ENCODE data around the gene USP7. TPM values are rescaled to one million over a fixed set of nuclear protein-coding genes. Genes with fewer than 3 reads are reported as not detected.

Gene USP7
- total RNA-seq, 2 experiments from 2014 or later, result 155 to 163 TPM

DNA sequence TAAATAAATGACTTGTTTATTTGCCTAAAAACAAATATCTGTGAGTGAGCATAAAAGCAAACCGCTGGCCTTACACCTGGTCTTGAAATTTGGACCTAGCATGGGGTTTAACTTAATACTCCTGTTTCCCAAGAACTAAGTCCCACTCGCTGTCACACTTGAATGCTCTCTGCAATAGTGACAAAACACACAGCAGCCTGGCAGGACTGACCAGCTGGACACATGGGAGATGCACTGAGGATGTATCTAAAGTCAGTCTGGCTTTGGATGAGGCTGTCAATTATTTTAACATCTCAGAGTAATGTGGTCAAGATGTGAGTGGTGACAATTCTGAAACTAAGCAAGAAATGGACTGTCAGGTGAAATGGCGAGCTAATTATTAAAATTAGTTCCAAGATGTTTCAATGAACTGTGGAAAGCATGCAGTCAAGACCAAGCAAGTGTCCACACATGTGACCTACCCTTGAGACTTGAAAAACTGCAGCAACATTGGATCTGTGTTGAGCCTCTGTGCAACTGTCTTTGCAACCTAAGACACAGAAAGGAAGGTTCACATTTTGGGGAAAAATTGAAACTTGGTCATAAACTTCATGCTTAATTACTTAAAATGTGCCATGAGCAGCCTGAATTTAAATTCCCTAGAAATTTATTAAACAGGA is 64.9 kb downstream of the USP7 start:
- no peak for DNase-seq
- Mint-ChIP-seq H3K36me3 (ENCODE audit: low read depth) (peaks cover 77% of the 10 kb centered on the region), H3K27me3 (no peaks in the 10 kb centered on the region), H3K27ac (no peak overlapping the region), H3K4me1 (ENCODE audit: low read depth) (no peaks in the 10 kb centered on the region), H3K9me3 (no peaks in the 10 kb centered on the region), H3K4me3 (no peak overlapping the region)
- ATAC-seq, result no peak
- ChIA-PET CTCF (interaction anchor here (2.6 to 6.5 kb wide), 3 partner anchors 18 to 110 kb away, joined by 8 to 29 read pairs (median 9); no protein-coding TSS in a partner anchor), POLR2A (interaction anchor here (1.3 kb wide), 1 partner anchor 9 kb away, joined by 4 read pairs; no protein-coding TSS in a partner anchor)
- intact Hi-C loops (cut with micrococcal nuclease), result no loop called here
- TF ChIP-seq, protein P1, sequence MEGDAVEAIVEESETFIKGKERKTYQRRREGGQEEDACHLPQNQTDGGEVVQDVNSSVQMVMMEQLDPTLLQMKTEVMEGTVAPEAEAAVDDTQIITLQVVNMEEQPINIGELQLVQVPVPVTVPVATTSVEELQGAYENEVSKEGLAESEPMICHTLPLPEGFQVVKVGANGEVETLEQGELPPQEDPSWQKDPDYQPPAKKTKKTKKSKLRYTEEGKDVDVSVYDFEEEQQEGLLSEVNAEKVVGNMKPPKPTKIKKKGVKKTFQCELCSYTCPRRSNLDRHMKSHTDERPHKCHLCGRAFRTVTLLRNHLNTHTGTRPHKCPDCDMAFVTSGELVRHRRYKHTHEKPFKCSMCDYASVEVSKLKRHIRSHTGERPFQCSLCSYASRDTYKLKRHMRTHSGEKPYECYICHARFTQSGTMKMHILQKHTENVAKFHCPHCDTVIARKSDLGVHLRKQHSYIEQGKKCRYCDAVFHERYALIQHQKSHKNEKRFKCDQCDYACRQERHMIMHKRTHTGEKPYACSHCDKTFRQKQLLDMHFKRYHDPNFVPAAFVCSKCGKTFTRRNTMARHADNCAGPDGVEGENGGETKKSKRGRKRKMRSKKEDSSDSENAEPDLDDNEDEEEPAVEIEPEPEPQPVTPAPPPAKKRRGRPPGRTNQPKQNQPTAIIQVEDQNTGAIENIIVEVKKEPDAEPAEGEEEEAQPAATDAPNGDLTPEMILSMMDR (IDR thresholded peaks at IDR 0.05), result no peak

DNA sequence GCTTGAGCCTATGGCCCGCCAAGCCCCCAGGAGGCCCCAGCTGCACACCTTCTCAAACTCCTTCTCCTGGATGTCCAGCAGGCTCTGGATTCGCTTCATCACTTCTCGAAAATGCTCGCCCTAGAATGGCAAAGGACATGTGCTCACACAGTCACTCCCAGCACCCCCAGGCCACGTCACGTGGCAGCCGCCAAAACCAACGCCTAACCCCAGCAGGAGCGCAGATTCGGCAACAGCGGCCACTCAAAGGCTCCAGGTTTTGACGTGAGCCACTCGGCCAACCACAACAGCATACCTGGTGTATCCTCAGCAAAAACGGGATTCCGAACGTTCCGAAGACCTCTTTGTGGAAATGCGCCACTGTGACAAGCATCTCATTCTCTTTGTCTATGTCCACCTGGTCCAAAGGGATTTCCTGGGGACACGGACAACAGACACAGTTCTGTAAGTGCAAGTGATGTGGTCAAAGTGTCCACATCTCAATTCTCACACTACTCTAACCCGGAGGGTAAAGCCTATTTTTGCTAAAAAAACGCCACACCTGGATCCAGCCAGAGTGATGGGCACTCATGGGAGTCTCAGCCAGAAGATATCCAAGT is 68.9 kb downstream of the USP7 start:
- DNase-seq (no peak), ATAC-seq (no peak)
- TF ChIP-seq, protein P1 (IDR thresholded peaks at IDR 0.05), result no peak
- intact Hi-C loops (cut with micrococcal nuclease), result no loop called here
- Mint-ChIP-seq H3K27ac (no peak overlapping the region), H3K36me3 (ENCODE audit: low read depth) (peaks cover 69% of the 10 kb centered on the region), H3K27me3 (no peaks in the 10 kb centered on the region), H3K9me3 (no peaks in the 10 kb centered on the region), H3K4me1 (ENCODE audit: low read depth) (peaks cover 3% of the 10 kb centered on the region), H3K4me3 (no peak overlapping the region)
- CTCF ChIA-PET, result interaction anchor here (1.3 to 1.4 kb wide), 2 partner anchors 14 to 41 kb away, joined by 4 to 8 read pairs; no protein-coding TSS in a partner anchor
- POLR2A ChIA-PET, result no interaction called here

DNA sequence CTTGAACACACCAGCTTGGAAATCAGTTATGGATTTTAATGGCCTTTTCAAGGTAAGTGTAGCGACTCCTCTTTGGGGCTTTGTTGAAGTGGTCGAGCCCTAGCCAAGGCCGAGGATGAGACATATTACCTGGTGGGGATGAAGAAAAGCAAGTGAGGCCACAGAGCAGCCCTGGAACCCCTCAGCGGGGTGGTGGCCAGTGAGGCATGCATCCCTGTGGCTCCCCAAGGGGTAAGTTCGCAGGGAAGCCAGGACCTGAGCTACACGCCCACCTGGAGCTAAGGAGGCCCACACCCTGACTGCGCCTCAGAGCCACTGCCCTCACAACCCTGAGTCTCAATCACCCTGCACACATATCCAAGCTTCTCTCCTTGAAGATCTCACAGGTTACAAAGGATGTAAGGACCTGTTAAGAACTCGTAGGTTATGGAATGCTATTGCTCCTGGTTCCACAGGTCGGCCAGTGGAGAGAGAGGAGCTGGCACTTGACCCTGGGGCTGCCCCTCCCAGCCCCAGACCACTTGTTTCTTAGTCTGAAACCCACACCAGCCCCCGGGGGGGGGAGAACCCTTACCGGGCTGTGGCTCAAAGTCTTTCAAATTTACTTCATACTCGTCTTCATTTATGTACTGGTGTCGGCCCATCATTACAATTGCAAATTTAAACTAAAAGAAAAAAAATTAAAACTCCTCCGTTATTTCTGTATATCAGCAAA is 69.6 kb downstream of the USP7 start:
- Mint-ChIP-seq H3K4me3 (no peak overlapping the region), H3K36me3 (ENCODE audit: low read depth) (peaks cover 62% of the 10 kb centered on the region), H3K9me3 (no peaks in the 10 kb centered on the region), H3K27me3 (no peaks in the 10 kb centered on the region), H3K4me1 (ENCODE audit: low read depth) (peaks cover 3% of the 10 kb centered on the region), H3K27ac (no peak overlapping the region)
- ChIA-PET POLR2A (interaction anchor here (0.6 kb wide), 1 partner anchor 202 kb away, joined by 3 read pairs; no protein-coding TSS in a partner anchor), CTCF (interaction anchor here (0.6 to 6.7 kb wide), 2 partner anchors 14 to 145 kb away, joined by 3 to 39 read pairs; no protein-coding TSS in a partner anchor)
- TF ChIP-seq, protein P1 (IDR thresholded peaks at IDR 0.05), result no peak
- intact Hi-C loops (cut with micrococcal nuclease), result no loop called here
- ATAC-seq (no peak), DNase-seq (no peak)

DNA sequence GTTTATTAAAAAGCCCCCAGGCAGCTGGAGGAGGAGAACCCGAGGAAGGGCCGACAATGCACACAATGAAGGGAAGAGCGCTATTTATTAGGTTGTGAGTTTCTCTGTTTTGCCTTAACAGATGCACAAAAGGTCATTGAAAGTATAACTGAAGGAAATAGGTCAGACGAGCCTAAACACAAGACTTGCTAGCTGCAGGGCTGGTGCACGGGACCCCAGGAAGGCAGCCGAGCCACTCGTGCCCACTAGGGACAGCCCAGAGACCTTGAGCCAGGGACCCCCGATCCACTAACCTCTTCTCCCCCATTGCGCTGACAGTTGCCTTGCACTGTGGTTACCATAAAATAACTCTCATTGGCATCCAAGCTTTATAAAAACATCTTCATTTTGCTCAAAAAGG is 70.3 kb downstream of the USP7 start:
- DNase-seq (no peak), ATAC-seq (no peak)
- peak overlapping the region; percentile 65 for H3K27ac Mint-ChIP-seq
- H3K4me1 Mint-ChIP-seq (ENCODE audit: low read depth), result peaks cover 3% of the 10 kb centered on the region
- no peaks in the 10 kb centered on the region for H3K9me3 Mint-ChIP-seq
- no peak overlapping the region for H3K4me3 Mint-ChIP-seq
- H3K36me3 Mint-ChIP-seq (ENCODE audit: low read depth), result peaks cover 59% of the 10 kb centered on the region
- TF ChIP-seq, protein P1 (IDR thresholded peaks at IDR 0.05), result no peak
- CTCF ChIA-PET, result interaction anchor here (6.7 kb wide), 1 partner anchor 14 kb away, joined by 39 read pairs; no protein-coding TSS in a partner anchor
- H3K27me3 Mint-ChIP-seq, result no peaks in the 10 kb centered on the region
- POLR2A ChIA-PET, result interaction anchor here (0.5 to 0.6 kb wide), 2 partner anchors 10 to 203 kb away, joined by 3 read pairs; no protein-coding TSS in a partner anchor
- intact Hi-C loops (cut with micrococcal nuclease), result no loop called here

Measured in activated CD8-positive, alpha-beta T cell treated with anti-CD3 and anti-CD28 coated beads for 36 hours (primary cell).